Panc1 (cell line): Measurements from ENCODE around the gene TEN1. TPM values are rescaled to one million over a fixed set of nuclear protein-coding genes. Genes with fewer than 3 reads are reported as not detected.

ENCODE experiments used
- ATAC-seq: fragments of 200-7000 bp; cut with Tn5 transposase; 2 replicates; pipeline ENCODE4 v1.9.1; 2020; ENCODE audit warnings: mild to moderate bottlenecking, moderate library complexity
- BruUV-seq: library from RNA; stranded (reverse); fragments of 400-500 nt; replicated peaks from 2 replicates; lab custom pipeline; 2021; lab: Mats Ljungman, UMichigan
- CTCF ChIA-PET: fragments of 300-600 bp; sonication (Branson Sonifier 250); formaldehyde crosslinking; loops from one replicate; lab custom pipeline; 2022; ENCODE audit warnings: antibody characterized with exemption; lab: Charles Lee
- POLR2A ChIA-PET: fragments of 300-600 bp; sonication (Branson Sonifier 250); formaldehyde crosslinking; loops from one replicate; lab custom pipeline; 2022; ENCODE audit warnings: antibody characterized with exemption; lab: Charles Lee
- DNase-seq: peaks from one replicate; pipeline ENCODE4 v3.0.0-alpha.2; 2010; ENCODE audit warnings: low read depth, low spot score
- H3K27ac ChIP-seq: 2 replicates; pipeline ENCODE4 v1.5.1; 2011; ENCODE audit warnings: mild to moderate bottlenecking, low read length, inconsistent platforms
- H3K27me3 ChIP-seq: fragments of 200-500 bp; sonication (Bioruptor generic); 2 replicates; pipeline ENCODE4 v1.6.0; 2014; ENCODE audit warnings: low read length, inconsistent platforms; ENCODE audit not compliant: control insufficient read depth, insufficient read depth
- H3K36me3 ChIP-seq: fragments of 200-500 bp; sonication (Bioruptor generic); 2 replicates; pipeline ENCODE4 v1.5.1; 2014; ENCODE audit warnings: inconsistent platforms, mild to moderate bottlenecking, low read length, moderate library complexity; ENCODE audit not compliant: control insufficient read depth, insufficient read depth
- H3K4me1 ChIP-seq: 2 replicates; pipeline ENCODE4 v1.5.1; 2011; ENCODE audit warnings: inconsistent platforms, mild to moderate bottlenecking, low read length, moderate library complexity; ENCODE audit not compliant: control insufficient read depth, insufficient read depth
- H3K4me3 ChIP-seq, 2 experiments: 2 replicates each; pipeline ENCODE4 v1.5.1; 2011 to 2012; ENCODE audit warnings: low read depth in 2 of 2, low read length in 2 of 2, mild to moderate bottlenecking in 2 of 2, inconsistent platforms in 1 of 2, moderate library complexity in 1 of 2
- H3K9me3 ChIP-seq: fragments of 200-500 bp; sonication (Bioruptor generic); 2 replicates; pipeline ENCODE4 v1.5.1; 2014; ENCODE audit warnings: low read depth, mild to moderate bottlenecking, inconsistent platforms, low read length, moderate library complexity; ENCODE audit not compliant: control insufficient read depth, insufficient read depth
- CTCF ChIP-seq: fragments of 450-650 bp; IDR thresholded peaks from 2 replicates; pipeline ENCODE4 v1.5.1; 2017; ENCODE audit warnings: mild to moderate bottlenecking
- POLR2AphosphoS5 ChIP-seq: IDR thresholded peaks from 2 replicates; pipeline ENCODE4 v1.6.1; 2012; ENCODE audit warnings: mild to moderate bottlenecking, low read depth, low read length, moderate library complexity
- REST ChIP-seq, 2 experiments: IDR thresholded peaks; 2 replicates each; pipeline ENCODE4 v1.6.1; 2011 to 2012; ENCODE audit warnings: low read depth in 2 of 2, control low read depth in 1 of 2, low read length in 1 of 2, mild to moderate bottlenecking in 1 of 2, moderate library complexity in 1 of 2; ENCODE audit not compliant: insufficient read depth in 1 of 2
- SIN3A ChIP-seq: IDR thresholded peaks from 2 replicates; pipeline ENCODE4 v1.6.1; 2012; ENCODE audit warnings: low read depth, mild to moderate bottlenecking, low read length, moderate library complexity, borderline replicate concordance; ENCODE audit not compliant: insufficient read depth
- TCF7L2 ChIP-seq: IDR thresholded peaks from 2 replicates; pipeline ENCODE4 v1.6.1; 2011; ENCODE audit warnings: mild to moderate bottlenecking, low read depth, low read length, inconsistent platforms
- in situ Hi-C: cut with HindIII; loops from 2 replicates; pipeline ENCODE4 v1.10.0; 2016; ENCODE audit warnings: low sequenced_read_pairs, low pct_unique_long_range_greater_than_20kb
- intact Hi-C: fragments of 100-400 bp; cut with micrococcal nuclease; formaldehyde crosslinking; loops from one replicate; pipeline ENCODE4 v1.10.0; 2022; ENCODE audit not compliant: unreplicated experiment
- total RNA-seq: library from RNA; stranded (reverse); gene quantifications from one replicate; pipeline ENCODE4 v1.2.1, GENCODE V29; 2021; ENCODE audit not compliant: unreplicated experiment

TEN1 gene
- total RNA-seq, 1 experiment from 2014 or later: 41.3 TPM

DNA sequence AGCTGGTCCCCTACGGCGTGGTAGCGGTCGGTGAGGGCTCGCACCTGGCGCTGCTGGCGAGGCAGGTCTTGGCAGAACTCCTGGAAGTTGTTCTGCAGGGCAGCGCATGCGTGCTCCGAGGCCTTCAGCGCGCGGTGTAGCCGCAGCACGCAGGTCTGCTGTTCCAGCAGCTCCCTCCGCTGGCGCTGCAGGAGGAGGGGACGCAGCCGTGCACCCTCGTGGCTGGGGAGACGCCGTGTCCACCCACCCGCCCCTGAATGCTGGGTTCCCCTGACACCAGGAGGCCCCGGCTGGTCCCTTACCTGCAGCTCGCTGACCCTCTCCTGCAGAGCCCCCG lies 35.9 kb downstream of the TEN1 start:
- no peak for TF ChIP-seq TCF7L2
- no peak for TF ChIP-seq CTCF
- no peak for TF ChIP-seq POLR2AphosphoS5
- no peak for TF ChIP-seq SIN3A
- TF ChIP-seq REST (IDR thresholded peaks at IDR 0.05; ENCODE audit: insufficient read depth in 1 of 2, low read depth in 2 of 2, low read length in 1 of 2): no peak
- in situ Hi-C loops: no loop called here
- ATAC-seq: peak; percentile 10; the same call in 1 of the 2 replicates

DNA sequence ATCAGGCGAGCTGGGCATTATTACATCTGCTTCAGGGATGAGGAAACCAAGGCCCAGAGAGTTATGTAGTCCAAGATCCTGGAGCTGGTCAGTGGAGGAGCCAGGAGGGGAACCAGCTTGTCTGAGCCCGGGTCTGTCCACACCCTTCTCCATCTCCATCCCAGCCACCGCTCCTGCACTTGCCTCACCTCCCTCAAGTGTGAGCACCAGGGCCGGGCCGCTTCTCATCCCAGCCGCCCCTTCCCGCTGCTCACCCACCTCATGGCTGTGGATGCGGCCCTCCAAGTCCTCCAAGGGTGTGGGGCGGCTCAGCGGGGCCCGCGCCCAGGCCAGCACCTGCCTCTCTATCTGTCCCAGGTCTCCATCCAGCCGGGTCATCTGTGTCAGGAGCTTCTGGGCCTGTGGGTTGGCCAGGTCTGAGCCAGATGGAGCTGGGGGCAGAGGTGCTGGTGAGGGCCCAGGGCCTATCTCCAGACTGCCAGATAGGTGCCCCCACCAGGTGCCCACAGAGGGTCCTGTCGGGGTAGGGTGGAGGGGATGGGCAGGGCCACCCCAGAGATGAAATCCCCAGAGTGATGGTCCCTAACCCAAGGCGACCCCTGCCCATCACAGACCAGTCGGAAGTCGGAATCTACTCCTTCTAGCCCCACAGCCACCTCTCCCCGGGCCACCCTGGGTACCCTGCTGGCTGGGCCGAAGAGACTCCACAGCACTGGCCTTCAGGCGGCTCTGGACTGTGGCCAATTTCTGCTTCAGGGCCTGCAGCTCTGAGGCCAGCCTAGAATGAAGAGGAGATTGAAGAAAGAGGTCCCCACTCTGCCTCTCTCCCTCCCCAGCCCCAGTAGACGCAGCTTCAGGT lies 38.7 kb downstream of the TEN1 start:
- no peak for ATAC-seq
- TF ChIP-seq TCF7L2 (no peak), REST (IDR thresholded peaks at IDR 0.05; ENCODE audit: insufficient read depth in 1 of 2, low read depth in 2 of 2, low read length in 1 of 2) (no peak), SIN3A (no peak), CTCF (no peak), POLR2AphosphoS5 (no peak)
- Histone ChIP-seq H3K27ac (no peak overlapping the region), H3K9me3 (no peaks in the 10 kb centered on the region), H3K27me3 (no peaks in the 10 kb centered on the region), H3K4me3 (no peak overlapping the region), H3K4me1 (no peaks in the 10 kb centered on the region), H3K36me3 (no peaks in the 10 kb centered on the region)
- in situ Hi-C loops (no loop called here), intact Hi-C loops (no loop called here)
- no peak for DNase-seq
- POLR2A ChIA-PET: no interaction called here
- no TSS peak for BruUV-seq
- CTCF ChIA-PET: interaction anchor here (1.3 kb wide), 1 partner anchor 18 kb away, joined by 3 read pairs; no protein-coding TSS in a partner anchor

More for the DNA sequence above, 35.9 kb downstream of the TEN1 start:
- Histone ChIP-seq H3K4me1 (no peaks in the 10 kb centered on the region), H3K4me3 (no peak overlapping the region), H3K36me3 (no peaks in the 10 kb centered on the region), H3K27me3 (no peaks in the 10 kb centered on the region), H3K9me3 (no peaks in the 10 kb centered on the region), H3K27ac (no peak overlapping the region)
- no peak for DNase-seq
- ChIA-PET CTCF (interaction anchor here (0.6 to 1.2 kb wide), 4 partner anchors 11 to 265 kb away, joined by 3 to 9 read pairs (median 3); no protein-coding TSS in a partner anchor), POLR2A (no interaction called here)
- no TSS peak for BruUV-seq
- intact Hi-C loops: no loop called here
